ENCODE measurements around the gene KMT2E.
"Not testable (repeated sequence)": the region's sequence is repeated elsewhere in the genome, so short reads cannot be mapped to it uniquely, and the experiment has no call there.

Gene KMT2E

GRCh38 chr7:105026750-105027149, 12.7 kb downstream of the KMT2E start:
- DNase-seq (ENCODE audit: extremely low read depth, low read depth): no peak
- no peak for TF ChIP-seq CTCF (IDR thresholded peaks at IDR 0.05; ENCODE audit: low read depth, low read length)

- TF ChIP-seq CTCF (IDR thresholded peaks at IDR 0.05; ENCODE audit: low read depth, low read length): no peak
- DNase-seq (ENCODE audit: extremely low read depth, low read depth): no peak
Measured at GRCh38 chr7:105027176-105027853, 13.3 kb downstream of the KMT2E start.

- DNase-seq (ENCODE audit: extremely low read depth, low read depth): no peak
- no peak for TF ChIP-seq CTCF (IDR thresholded peaks at IDR 0.05; ENCODE audit: low read depth, low read length)
Measured at GRCh38 chr7:105028004-105028403, 14.0 kb downstream of the KMT2E start.

GRCh38 chr7:105028941-105029340, 14.9 kb downstream of the KMT2E start:
- not testable (repeated sequence) for DNase-seq (ENCODE audit: extremely low read depth, low read depth)

GRCh38 chr7:105030447-105030846, 16.4 kb downstream of the KMT2E start:
- DNase-seq (ENCODE audit: extremely low read depth, low read depth): no peak
- no peak for TF ChIP-seq CTCF (IDR thresholded peaks at IDR 0.05; ENCODE audit: low read depth, low read length)

- no peak for TF ChIP-seq CTCF (IDR thresholded peaks at IDR 0.05; ENCODE audit: low read depth, low read length)
Measured at GRCh38 chr7:105032553-105033214, 18.7 kb downstream of the KMT2E start.

GRCh38 chr7:105035349-105035748, 21.3 kb downstream of the KMT2E start:
- no peak for DNase-seq (ENCODE audit: extremely low read depth, low read depth)
- no peak for TF ChIP-seq CTCF (IDR thresholded peaks at IDR 0.05; ENCODE audit: low read depth, low read length)

More at GRCh38 chr7:105032553-105033214, 18.7 kb downstream of the KMT2E start:
- DNase-seq (ENCODE audit: extremely low read depth, low read depth): no peak
